OCI-M1 (cell line): ENCODE data around the gene CAGE1.

Experiments
- DNase-seq: peaks from one replicate; lab custom pipeline; 2025; lab: John Stamatoyannopoulos, UW

Gene CAGE1

GRCh38 chr6:7309050-7309449, 80.5 kb downstream of the CAGE1 start:
- no peak for DNase-seq

GRCh38 chr6:7307533-7307932, 82.0 kb downstream of the CAGE1 start:
- DNase-seq: no peak

DNA sequence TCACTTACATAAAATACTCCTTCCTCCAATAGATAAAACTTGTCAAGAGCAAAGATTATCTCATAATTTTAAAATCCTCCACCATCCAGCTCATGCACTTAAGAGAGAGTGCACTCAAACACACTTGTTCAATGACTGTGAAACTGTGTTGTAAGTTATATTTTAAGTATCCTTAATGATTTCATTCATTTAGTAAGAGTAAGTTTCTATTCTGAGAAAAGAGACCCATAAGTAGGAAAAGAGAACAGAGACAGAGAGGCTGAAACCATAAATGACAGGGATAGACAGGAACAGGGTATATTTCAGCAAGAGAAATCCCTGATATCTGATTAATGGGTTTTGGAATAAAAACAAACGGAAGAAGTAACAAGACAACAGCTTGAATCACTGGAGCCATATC, 84.7 kb downstream of the CAGE1 start:
- DNase-seq: no peak

GRCh38 chr6:7301702-7302101, 87.8 kb downstream of the CAGE1 start:
- DNase-seq: no peak

GRCh38 chr6:7300926-7301325, 88.6 kb downstream of the CAGE1 start:
- no peak for DNase-seq

GRCh38 chr6:7298113-7298512, 91.4 kb downstream of the CAGE1 start:
- DNase-seq: no peak

- DNase-seq: no peak
Observed at GRCh38 chr6:7296602-7297001, 92.9 kb downstream of the CAGE1 start.

DNA sequence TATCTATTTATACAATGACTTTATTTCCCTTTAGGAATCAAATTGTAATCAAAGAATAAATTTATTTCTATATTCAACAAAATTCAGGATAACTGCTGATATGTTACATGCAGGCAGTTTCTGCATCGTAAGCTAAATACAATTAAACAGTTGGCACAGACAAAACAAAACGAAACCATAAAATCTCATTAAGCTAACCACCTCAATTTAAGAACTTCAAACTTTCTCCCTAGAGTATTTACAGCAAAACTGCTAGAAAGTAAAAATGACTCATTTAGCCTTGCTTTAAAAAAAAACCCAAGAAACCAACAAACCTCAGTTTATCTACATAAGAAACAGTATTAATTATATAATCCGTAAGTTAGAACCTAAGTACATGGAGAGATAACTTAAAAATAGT, 93.6 kb downstream of the CAGE1 start:
- no peak for DNase-seq

- DNase-seq: no peak
Observed at GRCh38 chr6:7292596-7293255, 96.8 kb downstream of the CAGE1 start.

GRCh38 chr6:7290079-7290478, 99.5 kb downstream of the CAGE1 start:
- no peak for DNase-seq

- no peak for DNase-seq
Observed at GRCh38 chr6:7285416-7285815, 104.1 kb downstream of the CAGE1 start.

DNA sequence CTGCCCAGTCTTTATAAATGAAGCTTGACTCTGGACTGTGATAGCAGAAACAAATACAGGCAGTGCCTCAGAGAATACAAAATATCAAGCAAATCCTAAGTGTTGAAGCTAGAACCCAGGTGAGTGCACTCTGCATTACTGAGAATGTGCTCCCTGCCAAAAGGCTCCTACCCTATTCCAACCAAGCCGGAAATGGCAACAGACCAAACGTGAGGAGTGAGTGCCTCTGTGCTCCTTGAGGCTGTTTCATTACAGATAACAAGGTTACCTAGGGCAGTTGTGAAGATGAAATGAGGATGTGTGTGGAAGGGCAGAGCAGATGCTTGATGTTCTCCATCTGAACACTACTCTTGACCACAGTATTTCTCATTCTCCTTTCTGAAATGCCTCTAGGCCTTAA, 105.9 kb downstream of the CAGE1 start:
- no peak for DNase-seq

GRCh38 chr6:7282097-7282906, 107.2 kb downstream of the CAGE1 start:
- no peak for DNase-seq
